Stimulated activated CD4-positive, alpha-beta T cell treated with anti-CD3 and anti-CD28 coated beads, Interleukin-12 subunit alpha, Interleukin-12 subunit beta, amount 100 ng/mL, for 4 hours (primary cell): ENCODE measurements around the gene SOCS6.
"Not testable (repeated sequence)": the region's sequence is repeated elsewhere in the genome, so short reads cannot be mapped to it uniquely, and the experiment has no call there.

ENCODE experiments used
- DNase-seq: peaks from one replicate; pipeline ENCODE4 v3.0.0-alpha.2; 2020

SOCS6 gene

DNA sequence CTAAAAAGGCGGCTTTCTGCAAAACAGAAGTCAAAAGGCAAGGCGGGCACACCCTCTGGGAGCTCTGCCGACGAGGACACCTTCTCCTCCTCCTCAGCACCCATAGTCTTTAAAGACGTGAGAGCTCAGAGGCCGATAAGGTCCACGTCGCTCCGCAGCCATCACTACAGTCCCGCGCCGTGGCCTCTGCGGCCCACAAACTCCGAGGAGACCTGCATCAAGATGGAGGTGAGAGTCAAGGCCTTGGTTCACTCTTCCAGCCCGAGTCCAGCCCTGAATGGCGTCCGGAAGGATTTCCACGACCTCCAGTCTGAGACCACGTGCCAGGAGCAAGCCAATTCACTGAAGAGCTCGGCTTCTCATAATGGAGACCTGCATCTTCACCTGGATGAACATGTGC, 36.1 kb downstream of the SOCS6 start:
- no peak for DNase-seq

DNA sequence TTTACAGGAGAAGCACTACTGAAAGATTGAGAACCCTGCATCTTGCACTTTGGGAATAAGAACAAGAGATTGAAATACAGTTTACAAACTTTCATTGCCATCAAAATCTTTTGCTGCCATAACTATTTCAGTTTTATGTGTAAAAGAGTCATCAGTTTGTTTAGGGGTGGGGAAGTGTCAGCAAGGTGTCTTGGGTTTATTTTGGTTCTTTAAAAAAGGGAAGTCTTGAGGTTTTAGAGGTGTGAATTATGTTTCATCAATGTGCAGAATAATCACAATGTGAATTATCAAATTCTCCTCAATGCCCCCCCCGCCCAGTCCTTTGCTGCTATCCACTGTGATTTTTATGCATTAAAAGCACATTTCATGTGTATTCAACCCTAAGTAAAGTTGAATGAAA, 37.4 kb downstream of the SOCS6 start:
- DNase-seq = no peak

DNA sequence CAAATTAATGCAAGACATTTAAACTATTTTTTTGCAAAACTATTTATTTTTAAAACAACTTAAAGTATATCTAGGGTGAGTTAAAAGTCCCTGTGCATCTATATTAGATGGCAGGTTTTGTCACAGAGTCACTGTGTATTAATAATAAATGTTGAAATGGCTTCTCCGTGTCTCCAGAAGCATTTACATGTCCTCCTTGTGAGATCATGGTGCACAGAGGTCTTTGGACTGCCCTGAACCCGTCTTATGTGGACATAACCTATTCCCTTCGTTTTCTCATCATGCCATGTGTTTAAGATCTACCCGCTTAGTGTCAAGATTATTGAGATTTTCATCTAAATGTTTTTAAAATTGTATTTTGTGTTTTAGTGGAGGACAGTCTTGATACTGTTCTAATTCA, 39.3 kb downstream of the SOCS6 start:
- DNase-seq = no peak

DNA sequence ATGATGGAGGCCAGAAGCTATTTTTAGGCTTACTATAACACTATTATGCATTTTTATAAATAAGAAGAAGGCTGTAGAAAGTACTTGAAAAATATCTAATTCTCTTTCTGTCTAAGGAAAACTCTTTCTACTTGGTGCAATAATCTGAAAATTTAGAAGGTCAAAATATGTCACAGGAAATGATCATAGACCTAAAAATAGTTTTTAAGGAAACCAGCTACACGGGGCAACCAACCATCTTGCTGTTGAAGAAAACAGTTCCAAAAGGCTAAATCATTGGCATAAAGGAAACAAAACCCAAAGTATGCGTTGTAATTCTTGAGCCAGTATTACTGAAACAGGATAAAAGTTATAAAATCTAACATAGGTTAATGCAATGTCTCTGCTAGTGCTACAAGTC, 40.2 kb downstream of the SOCS6 start:
- no peak for DNase-seq

DNA sequence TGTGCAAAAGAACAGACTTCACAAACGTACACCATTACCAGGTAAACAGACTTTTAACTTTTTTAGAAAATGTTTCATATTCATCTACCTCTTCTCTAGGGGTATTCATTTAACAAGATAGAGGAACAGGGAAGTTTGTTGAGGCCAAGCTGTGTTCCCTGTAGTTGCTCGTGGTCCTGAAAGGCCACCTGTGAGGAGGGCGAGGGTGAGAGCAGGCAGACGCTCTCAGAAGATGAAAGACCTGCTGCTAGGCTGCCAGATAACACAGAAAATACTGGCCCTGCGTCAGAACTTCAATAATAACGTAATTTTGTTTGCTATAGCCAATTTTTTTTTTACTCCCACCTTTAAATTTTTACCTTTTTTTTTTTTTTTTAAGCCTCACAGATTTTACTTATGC, 42.0 kb downstream of the SOCS6 start:
- no peak for DNase-seq

DNA sequence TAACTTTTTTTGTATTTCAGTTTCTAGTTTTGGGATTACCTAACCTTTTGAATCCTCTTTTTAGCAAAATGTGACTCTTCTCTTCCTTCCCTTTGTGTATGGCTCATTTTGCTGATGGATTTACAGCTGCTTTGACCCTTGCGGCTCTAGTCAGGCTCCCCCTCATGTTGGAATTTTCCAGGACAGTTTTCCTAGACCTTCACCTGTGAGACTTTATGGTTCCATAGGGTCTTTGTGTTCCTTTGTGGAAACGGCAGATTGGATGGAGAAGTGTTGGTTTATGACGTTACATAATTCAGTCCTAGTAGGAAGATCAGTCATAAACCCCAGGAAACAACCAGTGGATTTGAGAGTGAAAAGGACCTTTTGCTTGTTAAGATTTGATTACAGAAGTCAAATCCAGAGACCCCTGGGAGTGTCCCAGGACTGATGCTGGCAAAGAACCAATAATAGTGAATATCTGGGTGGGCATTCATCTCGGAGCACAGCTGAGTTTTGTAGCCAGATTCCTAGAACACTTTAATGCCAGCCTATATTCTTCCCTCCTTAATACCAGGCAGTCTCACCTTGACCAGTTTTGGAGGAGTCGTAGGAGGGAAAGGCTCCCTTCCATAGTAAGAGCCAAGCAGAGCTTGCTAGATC, 42.7 kb downstream of the SOCS6 start:
- no peak for DNase-seq

DNA sequence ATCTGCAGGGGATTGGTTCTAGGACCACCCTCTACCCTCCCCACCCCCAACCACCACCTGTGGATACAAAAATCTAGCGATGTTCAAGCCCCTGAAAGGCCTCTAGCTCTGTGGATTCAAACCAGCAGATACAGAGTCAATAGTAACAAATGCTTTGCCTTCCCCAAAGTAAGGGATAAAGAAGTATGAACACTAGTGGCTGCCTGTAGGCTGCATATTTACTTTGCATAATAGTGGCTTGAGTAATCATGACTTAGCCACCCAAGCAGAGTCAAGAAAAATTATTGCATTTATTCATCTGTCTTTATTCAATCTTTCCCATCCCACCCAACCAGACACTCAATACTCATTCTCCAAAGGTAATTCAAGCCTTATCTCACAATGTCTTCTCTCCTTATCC, 43.8 kb downstream of the SOCS6 start:
- DNase-seq = no peak

DNA sequence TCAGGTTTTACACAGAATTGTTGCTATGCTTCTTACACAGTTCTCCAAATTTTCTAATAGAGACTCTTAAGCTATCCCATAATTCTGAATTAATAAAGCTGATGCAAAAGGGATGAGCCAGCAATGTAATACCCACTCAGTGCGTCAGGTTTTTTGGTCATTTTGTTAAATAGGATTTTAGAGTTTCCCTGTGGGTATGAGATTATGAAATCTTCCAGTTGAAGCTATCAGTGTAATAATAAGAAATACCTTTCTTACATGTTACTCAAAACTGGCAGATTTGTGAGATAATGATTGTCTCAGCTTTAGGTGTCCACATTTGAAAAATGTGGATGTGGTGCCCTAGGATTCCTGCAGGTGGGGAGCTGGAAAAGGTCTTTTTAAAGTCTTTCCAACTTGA, 44.5 kb downstream of the SOCS6 start:
- DNase-seq = no peak

DNA sequence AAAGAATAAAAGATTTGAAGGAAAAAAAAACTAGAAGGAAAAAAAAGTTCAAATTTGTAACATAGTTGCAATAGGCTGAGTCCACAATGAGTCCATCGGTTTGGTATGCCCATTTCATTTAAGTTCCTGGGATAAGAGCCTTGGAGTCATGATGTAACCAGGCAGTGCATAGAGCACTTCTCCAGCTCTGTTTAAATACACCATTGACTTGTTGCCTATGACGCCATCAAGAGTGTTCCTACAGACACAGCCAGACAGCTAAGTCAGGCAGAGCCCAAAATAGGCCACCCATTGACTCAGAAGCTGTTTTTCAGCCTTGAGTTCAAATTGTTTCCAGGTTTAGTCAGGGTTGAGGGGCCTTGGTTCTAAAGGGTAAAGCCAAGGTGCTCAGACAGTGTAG, 44.9 kb downstream of the SOCS6 start:
- no peak for DNase-seq

DNA sequence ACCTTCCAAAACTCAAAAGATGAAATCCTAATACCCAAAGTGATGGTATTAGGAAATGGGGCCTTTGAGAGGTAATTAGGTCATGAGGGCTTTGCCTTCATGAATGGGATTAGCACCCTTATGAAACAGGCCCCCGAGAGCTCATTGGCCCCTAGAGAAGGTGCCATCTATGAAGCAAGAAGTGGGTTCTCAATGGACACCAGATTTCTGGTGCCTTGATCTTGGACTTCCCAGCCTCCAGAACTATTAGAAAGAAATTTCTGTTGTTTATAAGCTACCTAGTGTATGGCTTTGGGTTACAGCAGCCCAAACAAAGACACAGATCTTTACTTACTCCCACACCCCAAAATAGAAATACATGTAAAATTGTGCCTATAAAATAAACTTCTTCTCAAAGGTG, 45.4 kb downstream of the SOCS6 start:
- no peak for DNase-seq

DNA sequence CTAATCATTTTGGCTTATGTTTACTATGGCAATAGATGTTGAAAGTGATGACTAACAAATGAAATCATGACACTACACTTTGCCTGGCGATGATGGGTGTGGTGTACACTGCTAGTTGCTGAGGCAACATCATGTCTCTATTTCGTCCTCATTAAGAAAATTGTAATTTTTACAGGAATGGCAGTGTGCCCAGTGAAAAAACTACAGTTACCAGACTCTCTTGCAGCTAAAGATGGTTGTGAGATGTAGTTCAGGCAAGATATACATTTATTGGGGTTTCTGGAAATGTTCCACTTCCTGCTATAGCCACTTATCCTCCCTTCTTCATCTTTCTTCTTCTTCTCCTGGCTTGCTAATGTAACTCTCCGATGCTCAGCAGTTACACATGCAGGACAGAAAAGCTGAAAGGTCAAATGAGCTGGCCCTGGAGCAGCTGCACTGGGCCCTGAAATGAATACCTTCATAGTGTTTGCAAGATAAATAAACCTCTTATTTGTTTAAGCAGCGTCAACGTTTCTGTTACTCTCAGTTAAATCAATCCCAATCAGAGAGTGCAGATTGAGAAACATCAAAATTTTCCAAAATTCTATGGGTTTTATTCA, 46.0 kb downstream of the SOCS6 start:
- DNase-seq = no peak

DNA sequence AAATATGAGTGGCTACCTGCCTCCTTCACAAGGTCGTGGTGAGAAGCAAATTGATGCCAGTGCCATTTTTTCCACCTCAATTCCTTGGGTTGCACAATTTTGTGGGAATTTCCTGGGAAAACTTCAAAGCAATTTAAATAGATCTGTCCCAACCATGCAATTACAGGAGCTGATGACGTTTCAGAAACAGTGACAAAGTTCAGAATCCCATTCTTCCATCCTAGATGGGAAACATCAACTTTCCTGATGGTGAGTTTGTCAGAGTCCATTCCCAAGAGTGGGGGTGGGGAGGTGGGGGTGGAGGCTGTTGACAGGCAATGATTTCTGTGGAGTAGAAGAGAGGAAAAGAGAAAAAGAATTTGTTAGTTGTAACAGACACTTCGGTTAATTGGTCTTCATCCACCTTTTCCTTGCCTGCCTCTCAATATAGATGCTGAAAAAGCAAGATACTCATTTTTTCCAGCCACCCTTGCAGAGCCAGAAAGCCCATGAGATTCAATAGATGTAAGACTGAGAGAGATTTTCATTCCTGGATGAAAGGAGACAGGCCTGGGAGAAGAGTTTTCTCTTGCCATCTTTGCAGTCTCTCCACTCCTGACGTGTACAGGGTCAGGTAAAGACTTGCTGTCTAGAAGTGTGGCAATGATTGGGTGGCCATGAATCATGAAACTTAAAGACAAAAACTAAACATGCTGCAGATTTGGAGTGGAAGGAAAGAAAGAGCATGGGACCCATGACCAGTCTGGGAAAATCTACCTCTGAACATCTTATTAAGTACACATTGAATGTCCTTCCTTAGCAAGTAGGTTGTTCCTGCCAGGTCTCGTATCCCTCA, 47.3 kb downstream of the SOCS6 start:
- no peak for DNase-seq

DNA sequence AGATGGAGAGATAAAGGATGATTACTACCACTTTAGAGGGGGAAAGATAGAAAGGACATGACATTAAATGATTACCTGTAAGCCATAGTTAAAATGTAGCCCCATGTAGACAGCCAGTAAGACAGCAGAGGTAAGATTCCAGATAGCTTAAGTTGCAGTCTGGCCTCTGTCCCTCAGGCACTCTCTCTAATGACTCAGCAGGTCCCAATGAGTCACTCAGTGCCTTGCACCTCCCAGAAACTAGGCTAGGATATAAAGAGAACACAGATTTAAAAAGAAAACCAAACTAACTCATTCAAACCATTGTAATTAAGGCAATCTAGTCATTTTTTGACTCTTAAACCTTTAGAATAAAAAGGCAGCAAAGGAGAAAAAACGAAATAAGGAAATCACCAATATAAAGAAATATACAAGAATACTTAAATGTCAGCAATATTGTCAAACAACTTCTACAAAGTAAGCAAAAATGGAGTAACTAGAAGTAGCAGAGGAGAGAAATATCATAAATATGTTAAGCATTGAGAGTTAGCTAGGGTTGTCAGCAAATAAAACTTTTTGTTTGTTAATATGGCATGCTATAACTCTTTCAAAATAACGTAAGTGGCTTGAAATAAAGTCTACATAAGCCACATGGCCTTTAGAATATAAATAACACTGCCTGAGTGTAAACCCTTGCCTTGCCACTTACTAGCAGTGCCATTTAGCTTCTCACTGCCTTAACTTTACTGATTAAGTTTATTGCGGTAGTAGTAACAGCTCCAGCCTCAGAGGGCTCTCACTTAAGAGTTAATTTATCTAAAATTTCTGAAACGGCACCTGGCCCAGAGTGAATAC, 48.5 kb downstream of the SOCS6 start:
- DNase-seq = no peak

DNA sequence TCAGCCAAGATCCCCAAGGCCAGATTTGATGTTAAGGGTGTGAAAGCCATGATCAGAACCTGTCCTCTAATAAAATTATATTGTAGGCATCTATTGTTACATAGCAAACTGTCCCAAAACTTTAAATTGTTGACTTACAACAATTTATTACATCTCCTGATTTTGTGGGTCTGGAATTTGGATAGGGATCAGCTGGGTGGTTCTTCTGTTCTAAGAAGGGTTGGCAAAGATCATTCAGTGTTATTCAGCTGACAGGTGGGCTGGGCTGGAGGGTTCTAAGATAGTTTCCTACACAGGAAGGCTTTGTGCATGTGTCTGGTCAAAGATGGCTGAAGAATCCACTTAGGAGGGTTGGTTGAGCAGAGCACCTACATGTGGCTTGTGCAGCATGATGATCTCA, 50.0 kb downstream of the SOCS6 start:
- no peak for DNase-seq

DNA sequence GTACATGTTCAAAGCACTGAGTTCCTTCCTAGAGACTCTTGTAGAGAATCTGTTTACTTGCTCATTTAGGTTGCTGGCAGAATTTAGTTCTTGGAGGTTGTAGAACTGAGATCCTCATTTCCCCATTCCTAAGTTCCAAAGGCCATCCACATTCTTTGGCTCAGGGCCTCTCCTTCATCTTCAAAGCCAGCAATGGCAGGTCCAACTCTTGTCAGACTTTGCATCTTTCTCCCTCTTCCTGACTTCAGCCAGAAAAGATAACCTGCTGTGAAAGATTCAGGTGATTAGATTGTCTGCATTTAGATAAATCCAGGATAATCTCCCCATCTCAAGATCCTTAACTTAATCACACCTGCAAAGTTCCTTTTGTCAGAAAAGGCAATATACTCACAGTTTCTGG, 51.1 kb downstream of the SOCS6 start:
- no peak for DNase-seq

DNA sequence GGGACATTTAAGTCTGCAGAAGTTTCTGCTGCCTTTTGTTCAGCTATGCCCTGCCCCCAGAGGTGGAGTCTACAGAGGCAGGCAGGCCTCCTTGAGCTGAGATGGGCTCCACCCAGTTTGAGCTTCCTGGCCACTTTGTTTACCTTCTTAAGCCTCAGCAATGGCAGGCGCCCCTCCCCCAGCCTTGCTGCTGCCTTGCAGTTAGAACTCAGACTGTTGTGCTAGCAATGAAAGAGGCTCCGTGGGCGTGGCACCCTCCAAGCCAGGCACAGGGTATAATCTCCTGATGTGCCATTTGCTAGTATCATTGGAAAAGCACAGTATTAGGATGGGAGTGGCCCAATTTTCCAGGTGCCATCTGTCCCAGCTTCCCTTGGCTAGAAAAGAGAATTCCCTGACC, 59.6 kb downstream of the SOCS6 start:
- not testable (repeated sequence) for DNase-seq

DNA sequence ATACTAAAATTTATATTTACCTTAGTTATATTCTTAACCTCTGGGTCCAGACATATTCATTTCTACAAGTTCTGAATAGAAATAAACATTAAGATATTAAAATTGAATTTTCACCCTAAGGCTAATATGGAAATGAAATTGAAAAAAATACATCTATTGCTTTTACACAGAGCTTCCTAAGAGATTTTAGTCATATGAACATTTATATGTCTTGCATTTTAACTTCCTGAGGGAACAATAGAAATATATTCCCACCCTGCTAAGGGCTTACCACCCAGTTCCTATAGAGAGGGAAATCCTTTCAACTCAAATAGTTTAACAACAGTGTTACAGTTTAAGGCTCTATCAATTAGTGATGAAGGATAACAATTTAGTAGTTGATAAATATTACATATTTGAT, 60.5 kb downstream of the SOCS6 start:
- DNase-seq = no peak

DNA sequence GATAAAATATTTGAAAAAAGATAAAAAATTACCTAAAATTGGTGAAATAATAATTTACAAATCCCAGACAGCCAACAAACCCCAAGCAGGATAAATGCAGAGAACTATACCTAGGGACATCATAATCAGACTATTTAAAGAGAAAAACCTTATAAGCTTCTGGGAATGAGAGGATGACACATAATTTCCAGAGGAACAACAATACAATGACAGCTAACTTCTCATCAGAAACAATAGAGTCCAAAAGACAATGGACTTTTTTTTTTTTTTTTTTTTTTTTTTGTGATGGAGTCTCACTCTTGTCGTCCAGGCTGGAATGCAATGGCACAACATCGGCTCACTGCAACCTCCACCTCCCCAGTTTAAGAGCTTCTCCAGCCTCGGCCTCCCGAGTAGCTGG, 65.2 kb downstream of the SOCS6 start:
- DNase-seq = no peak

DNA sequence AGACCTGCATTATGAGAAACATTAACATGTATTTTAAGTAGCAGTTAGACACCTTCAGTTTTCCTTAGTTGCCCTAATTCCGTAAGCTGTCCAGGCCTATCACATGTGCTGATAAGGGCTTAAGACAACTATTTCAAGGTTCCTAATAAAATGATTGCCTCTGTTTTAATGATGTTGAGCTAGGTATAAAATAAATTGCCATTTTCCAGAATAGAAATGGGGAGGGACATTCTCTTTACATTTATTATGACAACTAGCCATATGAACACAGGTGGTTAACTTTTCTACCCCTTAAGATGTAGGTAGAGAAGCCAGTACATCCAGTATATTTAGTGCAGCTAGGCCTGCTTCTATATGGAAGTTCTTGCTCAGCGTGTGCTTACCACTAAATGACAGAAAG, 65.9 kb downstream of the SOCS6 start:
- no peak for DNase-seq

DNA sequence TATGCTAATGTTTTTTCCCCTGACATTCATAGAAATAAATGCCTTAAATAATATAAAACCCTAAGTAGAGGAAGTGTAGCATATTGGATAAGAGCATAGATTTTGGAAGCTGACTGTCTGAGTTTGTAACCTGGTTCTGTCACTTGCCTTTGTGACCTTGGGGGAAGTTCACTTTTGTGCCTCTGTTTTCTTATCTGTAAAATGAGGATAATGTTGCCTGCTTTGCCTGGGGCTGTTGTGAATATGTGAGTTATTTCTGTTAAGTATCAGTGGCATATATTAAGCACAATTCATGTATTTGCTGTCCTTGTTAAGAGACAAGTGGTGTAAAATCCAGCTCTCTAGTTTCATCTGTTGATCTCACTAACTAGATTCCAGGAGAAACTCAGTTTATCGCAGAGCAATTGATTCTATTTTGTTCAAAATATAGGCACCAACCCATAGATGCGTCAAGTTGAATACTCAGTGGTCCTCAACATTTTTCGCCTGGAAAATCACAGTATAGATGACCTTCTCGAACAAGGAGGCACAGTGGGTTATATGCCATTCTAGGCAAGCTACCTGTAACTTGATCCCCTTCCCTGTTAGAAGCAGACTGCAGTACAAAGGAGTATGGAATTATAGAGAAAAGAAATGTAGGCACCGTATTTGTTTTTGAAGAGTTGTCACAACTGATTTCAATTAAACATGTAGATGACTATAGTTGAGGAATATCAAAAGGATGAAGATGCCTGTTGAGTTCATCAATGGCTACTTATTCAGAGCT, 67.0 kb downstream of the SOCS6 start:
- no peak for DNase-seq

DNA sequence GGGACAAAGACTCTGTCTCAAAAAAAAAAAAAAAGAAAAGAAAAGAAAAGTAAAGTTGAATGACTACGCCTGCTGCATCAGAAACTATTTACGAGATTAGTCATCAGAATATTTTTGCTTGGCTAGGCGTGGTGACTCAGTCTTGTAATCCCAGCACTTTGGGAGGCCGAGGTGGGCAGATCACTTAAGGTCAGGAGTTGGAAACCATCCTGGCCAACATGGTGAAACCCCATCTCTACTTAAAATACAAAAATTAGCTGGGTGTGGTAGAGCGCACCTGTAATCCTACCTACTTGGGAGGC, 69.2 kb downstream of the SOCS6 start:
- not testable (repeated sequence) for DNase-seq

DNA sequence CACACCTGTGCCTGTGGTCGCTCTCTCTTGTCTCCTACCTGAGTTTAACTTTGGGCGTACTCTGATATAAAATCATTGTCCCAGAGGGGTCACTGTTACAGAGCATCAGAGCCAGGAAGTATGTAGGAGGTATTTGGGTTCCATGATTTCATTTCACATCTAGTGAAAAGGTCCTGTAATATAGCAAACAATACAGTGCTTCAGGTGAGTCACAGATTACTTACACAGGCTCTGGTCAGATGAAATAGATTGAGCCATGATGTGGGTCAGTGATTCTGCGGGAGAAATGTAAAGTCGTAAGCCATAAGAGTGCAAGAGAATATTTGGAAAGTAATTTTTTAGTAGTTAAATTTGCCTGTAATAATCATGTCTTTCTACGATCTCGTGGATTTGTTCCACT, 70.2 kb downstream of the SOCS6 start:
- DNase-seq = no peak

DNA sequence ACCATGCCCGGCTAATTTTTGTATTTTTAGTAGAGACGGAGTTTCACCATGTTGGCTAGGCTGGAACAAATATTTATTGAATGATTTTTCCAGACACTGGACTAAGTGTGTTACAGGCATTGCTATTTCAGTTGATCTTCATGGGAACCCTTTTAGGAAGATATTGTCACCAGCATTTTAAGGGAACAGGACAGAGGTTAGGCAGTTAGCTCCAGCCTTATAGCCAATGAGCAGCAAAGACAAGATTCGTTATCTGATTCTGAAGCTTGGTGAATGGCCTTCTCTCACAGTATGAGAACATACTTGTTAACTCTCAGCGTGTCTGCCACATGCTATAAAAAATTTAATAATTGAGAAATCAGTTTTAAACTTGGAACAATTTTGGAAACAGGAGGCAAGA, 73.4 kb downstream of the SOCS6 start:
- no peak for DNase-seq
